Gastroesophageal sphincter (tissue), 3 donors: Measurements from ENCODE around the gene ZFX.
"Not testable (repeated sequence)": the region's sequence is repeated elsewhere in the genome, so short reads cannot be mapped to it uniquely, and the experiment has no call there.

Experiments used
- CTCF ChIP-seq, 4 experiments: fragments of 200-600 bp in 2 of 4; fragments of 450-650 bp in 2 of 4; sonication (generic) in 1 of 4; IDR thresholded peaks; one replicate each; pipeline ENCODE4 v1.5.1; 2017 to 2019; ENCODE audit warnings: antibody characterized with exemption in 4 of 4, mild to moderate bottlenecking in 2 of 4, moderate library complexity in 2 of 4
- EP300 ChIP-seq: sonication (generic); formaldehyde crosslinking; IDR thresholded peaks from one replicate; pipeline ENCODE4 v1.6.1; 2017; ENCODE audit warnings: antibody characterized with exemption, mild to moderate bottlenecking
- POLR2A ChIP-seq, 2 donors: fragments of 450-650 bp; IDR thresholded peaks; one replicate each; pipeline ENCODE4 v1.6.1; 2017; ENCODE audit warnings: antibody characterized with exemption in 2 of 2, mild to moderate bottlenecking in 2 of 2, moderate library complexity in 1 of 2

GRCh38 chrX:24135768-24136167, 13.8 kb upstream of the ZFX start:
- TF ChIP-seq EP300; POLR2A (IDR thresholded peaks at IDR 0.05); CTCF (IDR thresholded peaks at IDR 0.05): not testable (repeated sequence)
